ENCODE data around the gene TMEM121.
"Not testable (repeated sequence)": the region's sequence is repeated elsewhere in the genome, so short reads cannot be mapped to it uniquely, and the experiment has no call there.

Gene TMEM121

DNA sequence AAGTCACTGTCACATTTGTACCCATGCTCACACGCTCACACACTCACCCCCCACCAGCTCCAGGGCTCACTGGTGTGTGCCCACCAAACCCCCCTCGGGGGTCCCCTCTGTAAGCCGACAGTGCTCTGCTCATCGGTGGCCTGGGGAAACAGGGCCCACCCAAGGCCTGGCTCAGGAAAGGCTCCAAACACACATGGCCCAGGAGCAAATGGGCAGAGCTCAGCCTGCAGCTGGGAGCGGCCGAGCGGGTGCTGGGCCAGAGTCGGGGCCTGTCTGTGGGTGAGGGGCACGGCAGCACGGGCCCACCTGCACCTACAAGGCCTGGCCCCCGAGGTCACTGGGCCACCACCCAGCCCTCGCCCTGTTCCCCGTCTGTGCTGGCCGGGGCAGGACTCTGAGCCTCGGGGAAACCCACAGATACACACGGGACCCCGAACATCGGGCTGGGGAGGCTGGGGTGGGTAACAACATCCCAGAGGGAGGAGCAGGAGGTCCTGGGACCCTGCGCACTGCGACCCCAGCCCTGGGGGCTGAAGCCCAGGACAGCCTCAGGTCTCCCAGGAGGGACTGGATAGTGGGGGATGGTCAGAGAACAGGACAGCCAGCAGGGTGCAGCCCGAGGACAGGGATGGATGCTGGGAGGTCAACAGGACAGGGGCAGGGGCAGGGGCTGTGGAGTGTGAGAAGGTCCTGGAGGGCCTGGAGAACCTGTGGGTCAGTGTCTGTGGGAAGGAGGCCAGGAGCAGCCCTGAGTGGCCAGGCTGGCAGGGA lies 45.0 kb downstream of the TMEM121 start:
- DNase-seq = not testable (repeated sequence)

DNA sequence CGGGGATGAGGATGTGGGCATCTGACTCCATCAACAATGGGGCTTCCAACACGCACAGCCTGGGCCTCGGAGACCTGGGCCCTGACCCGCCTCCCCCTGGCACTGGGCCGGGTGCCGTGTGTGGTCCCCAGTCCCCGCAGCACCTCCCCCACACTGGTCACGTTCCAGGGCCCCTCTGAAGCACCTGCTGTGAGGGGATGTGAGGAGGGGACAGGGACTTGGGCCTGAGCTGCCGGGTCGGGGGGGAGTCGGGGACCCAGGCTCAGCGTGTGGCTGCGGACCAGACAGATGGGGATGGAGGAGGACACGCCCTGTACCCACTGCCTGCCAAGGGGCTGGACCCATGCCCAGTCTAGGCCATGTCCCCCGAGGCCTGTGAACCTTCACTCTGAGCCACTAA lies 45.7 kb downstream of the TMEM121 start:
- DNase-seq = not testable (repeated sequence)

DNA sequence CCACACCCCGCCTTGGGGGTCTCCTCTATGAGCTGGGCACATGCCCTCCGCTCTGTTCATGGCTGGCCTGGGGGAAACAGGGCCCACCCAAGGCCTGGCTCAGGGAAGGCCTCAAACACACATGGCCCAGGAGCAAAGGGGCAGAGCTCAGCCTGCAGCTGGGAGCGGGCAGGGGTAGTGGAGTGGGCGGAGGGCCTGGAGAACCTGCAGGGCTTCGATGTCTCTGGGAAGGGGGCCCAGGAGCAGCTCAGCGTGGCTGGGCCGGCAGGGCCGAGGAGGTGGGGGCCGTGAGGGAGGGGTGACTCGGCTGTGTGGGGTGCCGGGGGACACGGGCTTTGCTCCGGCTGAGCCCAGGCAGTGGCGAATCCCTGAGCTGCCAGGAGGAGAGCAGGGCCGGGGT lies 47.5 kb downstream of the TMEM121 start:
- DNase-seq = not testable (repeated sequence)

DNA sequence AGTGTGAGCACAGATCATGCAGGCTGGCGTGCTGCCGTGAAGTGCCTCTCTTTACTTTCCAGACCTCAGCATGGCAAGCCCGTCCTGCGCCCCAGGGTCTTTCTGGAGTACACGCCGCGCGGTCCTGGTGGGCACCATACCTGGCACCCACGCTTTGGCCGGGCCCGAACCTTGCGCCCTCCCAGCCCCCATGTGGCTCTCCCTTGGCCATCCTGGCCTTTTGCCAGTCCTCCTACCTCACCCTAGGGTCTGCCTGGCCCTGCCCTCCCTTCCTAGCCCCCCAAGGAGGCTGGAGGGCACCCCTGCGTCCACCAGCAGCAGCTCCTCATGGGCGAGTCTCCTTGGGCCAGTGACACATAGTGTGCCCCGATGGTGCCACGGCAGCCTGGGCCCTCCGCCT lies 48.0 kb downstream of the TMEM121 start:
- not testable (repeated sequence) for DNase-seq

DNA sequence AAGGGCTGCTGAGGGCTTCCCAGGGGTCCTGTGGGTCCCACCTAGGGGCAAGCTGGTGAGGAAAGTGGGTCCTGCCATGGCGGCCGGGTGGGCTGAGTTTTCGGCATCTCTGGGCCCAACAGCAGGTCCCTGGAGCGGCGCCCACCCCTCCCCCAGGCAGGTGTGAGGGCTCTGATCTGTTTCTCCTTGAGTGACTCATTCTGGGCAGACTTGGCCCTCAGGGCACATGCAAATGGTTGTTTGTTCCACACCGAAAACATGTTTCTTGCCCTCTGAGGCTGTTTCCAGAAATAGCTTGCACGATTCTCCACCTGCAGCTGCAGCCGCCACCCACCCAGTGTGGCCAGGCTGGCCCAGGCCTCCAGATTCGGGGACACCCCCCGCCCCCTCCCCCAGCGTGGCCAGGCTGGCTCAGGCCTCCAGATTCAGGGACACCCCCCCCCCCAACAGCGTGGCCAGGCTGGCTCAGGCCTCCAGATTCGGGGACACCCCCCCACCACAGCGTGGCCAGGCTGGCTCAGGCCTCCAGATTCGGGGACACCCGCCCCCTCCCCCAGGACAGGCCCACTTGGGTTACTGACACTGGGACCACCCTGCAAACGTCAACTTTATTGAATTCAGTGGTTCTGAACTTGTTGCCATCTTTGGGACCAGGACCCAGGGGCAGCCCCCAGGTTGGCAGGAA lies 48.8 kb downstream of the TMEM121 start:
- DNase-seq = not testable (repeated sequence)

DNA sequence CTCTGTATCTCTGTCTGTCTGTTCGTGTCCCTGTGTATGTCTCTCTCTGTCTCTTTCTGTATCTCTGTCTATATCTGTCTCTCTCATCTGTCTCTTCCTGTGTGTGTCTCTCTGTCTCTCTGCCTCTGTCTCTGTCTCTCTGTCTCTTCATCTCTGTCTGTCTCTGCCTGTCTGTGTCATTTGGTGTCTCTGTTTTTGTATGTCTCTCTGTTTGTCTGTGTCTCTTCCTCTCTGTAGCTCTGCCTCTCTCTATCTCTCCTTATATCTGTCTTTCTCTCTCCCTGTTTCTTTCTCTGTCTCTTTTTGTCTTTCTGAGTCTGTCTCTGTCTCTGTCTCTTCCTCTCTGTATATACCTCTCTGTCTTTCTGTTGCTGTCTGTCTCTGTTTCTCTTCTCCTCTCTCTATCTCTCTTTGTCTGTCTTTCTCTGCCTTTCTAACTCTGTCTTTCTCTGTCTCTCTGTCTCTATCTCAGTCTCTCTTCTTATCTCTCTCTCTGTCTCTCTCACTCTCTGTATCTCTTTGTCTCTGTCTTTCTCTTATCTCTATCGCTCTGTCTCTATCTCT lies 50.2 kb downstream of the TMEM121 start:
- DNase-seq = no peak

DNA sequence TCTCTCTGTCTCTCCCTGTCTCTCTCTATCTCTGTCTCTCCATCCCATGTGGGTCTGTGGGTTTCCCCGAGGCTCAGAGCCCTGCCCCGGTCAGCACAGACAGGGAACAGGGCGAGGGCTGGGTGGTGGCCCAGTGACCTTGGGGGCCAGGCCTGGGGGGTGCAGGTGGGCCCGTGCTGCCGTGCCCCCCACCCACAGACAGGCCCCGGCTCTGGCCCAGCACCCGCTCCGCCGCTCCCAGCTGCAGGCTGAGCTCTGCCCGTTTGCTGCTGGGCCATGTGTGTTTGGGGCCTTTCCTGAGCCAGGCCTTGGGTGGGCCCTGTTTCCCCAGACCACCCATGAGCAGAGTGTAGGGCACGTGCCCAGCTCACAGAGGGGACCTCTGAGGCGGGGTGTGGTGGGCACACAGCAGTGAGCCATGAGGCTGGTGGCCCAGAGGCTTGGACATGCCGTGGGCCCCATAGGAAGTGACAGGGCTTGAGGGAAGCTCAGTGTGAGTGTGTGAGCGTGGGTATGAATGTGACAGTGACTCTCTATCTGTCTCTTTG lies 51.0 kb downstream of the TMEM121 start:
- DNase-seq = no peak

DNA sequence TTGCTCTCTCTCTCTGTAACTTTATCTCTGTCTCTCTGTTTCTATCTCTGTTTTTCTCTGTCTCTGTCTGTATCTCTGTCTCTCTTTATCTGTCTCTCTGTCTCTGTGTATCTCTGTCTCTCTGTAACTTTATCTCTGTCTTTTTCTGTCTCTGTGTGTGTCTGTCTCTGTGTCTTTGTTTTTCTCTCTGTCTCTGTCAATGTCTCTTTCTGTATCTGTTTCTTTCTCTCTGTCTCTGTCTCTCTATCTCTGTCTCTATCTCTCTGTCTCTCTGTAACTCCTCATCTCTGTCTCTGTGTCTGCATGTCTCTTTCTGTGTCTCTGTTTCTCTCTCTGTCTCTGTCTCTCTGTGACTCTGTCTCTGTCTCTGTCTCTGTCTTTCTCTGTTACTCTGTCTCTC lies 51.7 kb downstream of the TMEM121 start:
- DNase-seq = no peak

DNA sequence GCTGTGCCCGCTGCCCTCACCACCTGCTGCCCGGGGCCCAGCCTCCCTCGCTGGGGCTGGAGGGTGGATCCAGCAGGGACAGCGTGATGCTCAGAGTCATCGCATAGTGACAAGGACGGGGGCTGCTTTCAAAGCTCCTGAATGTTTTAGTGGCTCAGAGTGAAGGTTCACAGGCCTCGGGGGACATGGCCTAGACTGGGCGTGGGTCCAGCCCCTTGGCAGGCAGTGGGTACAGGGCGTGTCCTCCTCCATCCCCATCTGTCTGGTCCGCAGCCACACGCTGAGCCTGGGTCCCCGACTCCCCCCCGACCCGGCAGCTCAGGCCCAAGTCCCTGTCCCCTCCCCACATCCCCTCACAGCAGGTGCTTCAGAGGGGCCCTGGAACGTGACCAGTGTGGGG lies 52.8 kb downstream of the TMEM121 start:
- DNase-seq = not testable (repeated sequence)

Data from activated CD4-positive, alpha-beta T cell treated with anti-CD3 and anti-CD28 coated beads for 4 hours (primary cell).